Measurements from ENCODE around the gene MNT.

The MNT gene

DNA sequence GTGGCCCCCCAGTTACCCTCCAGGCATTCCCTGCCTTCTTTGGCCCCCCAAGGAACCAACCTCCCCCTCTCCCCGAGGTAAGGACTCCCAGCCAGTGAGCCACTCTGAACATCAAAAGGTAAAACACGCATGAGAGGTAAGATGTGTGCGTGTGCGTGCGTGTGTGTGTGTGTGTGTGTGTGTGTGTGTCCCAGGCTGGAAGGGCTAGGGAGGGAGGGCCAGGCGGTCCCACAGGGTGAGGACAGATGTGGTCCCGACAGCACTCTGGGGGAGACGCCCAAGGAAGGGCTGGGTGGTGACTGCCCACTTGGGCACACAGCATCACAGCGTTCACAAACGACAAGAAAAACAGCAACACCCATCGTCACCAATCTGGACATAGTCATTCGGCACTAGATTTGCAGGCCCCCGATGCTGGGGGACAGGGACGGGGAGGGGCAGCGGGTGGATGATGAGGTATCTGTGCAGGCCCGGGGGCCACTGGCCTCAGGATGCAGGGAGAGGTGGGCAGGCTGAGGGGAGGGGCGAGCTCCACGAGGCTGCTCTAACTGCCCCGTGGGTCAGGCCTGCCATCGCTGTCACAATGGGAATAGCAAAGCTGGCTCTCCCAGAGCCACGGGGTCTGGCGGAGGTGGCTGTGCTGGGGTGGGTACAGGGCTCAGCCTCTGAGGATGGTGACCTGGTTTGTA, 16.3 kb downstream of the MNT start:
- TF ChIP-seq TAF1 (IDR thresholded peaks at IDR 0.05; ENCODE audit: borderline replicate concordance, insufficient read depth, low read length): no peak
- TF ChIP-seq FOXP2 (optimal IDR thresholded peaks at IDR 0.05; ENCODE audit: borderline replicate concordance, extremely low read depth, extremely low read length, insufficient read depth): no peak
- TF ChIP-seq, protein P1, sequence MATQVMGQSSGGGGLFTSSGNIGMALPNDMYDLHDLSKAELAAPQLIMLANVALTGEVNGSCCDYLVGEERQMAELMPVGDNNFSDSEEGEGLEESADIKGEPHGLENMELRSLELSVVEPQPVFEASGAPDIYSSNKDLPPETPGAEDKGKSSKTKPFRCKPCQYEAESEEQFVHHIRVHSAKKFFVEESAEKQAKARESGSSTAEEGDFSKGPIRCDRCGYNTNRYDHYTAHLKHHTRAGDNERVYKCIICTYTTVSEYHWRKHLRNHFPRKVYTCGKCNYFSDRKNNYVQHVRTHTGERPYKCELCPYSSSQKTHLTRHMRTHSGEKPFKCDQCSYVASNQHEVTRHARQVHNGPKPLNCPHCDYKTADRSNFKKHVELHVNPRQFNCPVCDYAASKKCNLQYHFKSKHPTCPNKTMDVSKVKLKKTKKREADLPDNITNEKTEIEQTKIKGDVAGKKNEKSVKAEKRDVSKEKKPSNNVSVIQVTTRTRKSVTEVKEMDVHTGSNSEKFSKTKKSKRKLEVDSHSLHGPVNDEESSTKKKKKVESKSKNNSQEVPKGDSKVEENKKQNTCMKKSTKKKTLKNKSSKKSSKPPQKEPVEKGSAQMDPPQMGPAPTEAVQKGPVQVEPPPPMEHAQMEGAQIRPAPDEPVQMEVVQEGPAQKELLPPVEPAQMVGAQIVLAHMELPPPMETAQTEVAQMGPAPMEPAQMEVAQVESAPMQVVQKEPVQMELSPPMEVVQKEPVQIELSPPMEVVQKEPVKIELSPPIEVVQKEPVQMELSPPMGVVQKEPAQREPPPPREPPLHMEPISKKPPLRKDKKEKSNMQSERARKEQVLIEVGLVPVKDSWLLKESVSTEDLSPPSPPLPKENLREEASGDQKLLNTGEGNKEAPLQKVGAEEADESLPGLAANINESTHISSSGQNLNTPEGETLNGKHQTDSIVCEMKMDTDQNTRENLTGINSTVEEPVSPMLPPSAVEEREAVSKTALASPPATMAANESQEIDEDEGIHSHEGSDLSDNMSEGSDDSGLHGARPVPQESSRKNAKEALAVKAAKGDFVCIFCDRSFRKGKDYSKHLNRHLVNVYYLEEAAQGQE (IDR thresholded peaks at IDR 0.05; ENCODE audit: insufficient read depth in 1 of 2, low read depth in 2 of 2, low read length in 2 of 2): no peak
- no peak for TF ChIP-seq SIN3A (IDR thresholded peaks at IDR 0.05; ENCODE audit: borderline replicate concordance, insufficient read depth, low read length)
- no peak for TF ChIP-seq POLR2AphosphoS5 (IDR thresholded peaks at IDR 0.05; ENCODE audit: low read depth, low read length)

DNA sequence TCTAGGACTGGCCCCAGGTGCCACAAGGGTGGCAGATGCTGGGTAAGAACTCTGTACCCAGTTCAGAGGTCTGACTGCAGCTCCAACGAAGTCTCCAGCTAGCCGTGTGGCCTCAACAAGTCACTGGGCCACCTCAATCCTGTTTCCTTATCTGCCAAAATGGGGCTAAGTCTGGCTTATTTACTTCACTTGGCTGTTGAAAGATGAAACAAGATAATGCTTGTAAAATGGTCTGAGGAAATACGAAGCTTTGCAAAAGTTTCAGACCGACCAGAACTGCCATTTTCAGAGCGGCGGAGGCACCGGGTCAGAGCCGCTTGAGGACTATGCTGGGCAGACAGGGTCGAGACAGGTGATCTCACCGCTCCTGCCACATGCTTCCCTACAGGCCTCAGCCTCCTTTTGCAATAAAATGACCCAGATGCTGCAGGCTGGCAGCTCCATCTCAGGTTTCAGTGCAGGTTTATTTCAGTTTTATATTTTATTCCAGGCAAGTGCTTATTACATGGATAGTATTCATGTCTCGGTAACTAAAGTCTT, 17.2 kb downstream of the MNT start:
- TF ChIP-seq TAF1 (IDR thresholded peaks at IDR 0.05; ENCODE audit: borderline replicate concordance, insufficient read depth, low read length) (no peak), SIN3A (IDR thresholded peaks at IDR 0.05; ENCODE audit: borderline replicate concordance, insufficient read depth, low read length) (no peak), POLR2AphosphoS5 (IDR thresholded peaks at IDR 0.05; ENCODE audit: low read depth, low read length) (no peak), FOXP2 (optimal IDR thresholded peaks at IDR 0.05; ENCODE audit: borderline replicate concordance, extremely low read depth, extremely low read length, insufficient read depth) (no peak)
- TF ChIP-seq, protein P1 (IDR thresholded peaks at IDR 0.05; ENCODE audit: insufficient read depth in 1 of 2, low read depth in 2 of 2, low read length in 2 of 2): no peak

DNA sequence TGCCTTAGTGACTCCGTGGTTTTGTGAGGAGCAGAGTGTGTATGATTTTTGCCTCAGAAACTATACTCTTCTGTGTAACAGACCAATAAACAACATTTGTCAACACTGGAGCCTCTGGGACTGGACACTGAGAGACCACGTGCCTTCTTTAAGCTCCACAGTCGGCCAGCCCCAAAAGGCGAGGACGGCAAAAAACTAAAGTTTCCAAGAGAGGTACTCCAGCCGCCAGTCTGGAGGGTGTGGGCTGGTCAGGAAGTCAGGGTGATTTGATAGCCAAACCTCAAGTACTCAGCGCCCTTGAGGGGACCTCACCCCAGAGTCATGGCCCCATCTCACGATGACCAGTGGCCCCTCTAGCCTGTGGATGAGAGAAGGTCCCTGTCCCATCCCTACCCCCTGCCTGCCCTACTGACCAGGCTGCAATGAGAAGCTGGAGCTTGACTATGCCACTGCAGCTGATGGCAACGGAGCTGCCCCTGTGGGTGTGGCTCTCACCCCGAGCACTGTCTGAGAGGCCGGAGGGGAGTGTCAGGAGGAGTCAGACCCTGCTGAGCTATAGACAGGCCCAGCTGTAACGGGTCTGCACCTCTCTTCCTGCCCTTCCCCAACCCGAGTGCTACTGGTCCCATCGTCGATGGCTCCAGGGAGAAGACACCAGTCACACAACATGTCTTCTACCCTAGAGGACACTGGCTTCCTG, 19.8 kb downstream of the MNT start:
- TF ChIP-seq TAF1 (IDR thresholded peaks at IDR 0.05; ENCODE audit: borderline replicate concordance, insufficient read depth, low read length) (no peak), SIN3A (IDR thresholded peaks at IDR 0.05; ENCODE audit: borderline replicate concordance, insufficient read depth, low read length) (no peak), FOXP2 (optimal IDR thresholded peaks at IDR 0.05; ENCODE audit: borderline replicate concordance, extremely low read depth, extremely low read length, insufficient read depth) (no peak), POLR2AphosphoS5 (IDR thresholded peaks at IDR 0.05; ENCODE audit: low read depth, low read length) (0 out of 2 replicates have a peak, but pooled peaks have one; percentile 11)

DNA sequence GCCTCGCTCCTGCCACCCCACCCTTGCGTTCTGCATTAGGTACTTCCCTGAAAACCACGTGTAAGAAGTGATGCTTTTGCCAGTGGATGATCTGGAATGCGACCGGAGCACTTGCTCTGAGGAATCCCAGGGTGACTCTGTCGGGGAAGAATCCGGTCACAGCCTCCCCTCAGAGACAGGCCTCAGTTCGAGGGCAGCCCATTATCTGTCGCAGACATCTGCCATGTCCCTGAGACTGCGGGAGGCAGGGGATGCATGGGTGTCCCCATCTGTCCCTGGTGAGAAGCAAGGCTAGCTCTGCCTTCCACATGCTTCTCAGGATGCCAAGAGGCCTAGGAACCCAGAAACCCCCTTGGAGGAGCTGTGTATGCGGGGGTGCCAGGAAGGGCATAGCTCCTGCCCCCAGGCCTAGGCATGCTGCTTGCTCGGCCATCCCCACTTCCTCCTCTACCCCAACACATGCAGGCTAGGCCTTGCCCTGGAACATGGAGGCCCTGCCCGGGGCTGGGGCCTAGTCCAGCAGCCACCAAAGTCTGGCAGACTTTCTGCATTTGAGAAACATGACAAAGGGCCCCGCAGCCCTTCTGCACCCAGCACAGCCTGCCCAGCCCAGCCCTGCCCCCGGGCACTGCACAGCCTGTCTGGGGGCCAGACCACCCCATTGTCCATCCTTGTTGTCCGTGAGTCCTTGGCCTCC, 20.5 kb downstream of the MNT start:
- TF ChIP-seq SIN3A (IDR thresholded peaks at IDR 0.05; ENCODE audit: borderline replicate concordance, insufficient read depth, low read length): no peak
- TF ChIP-seq FOXP2 (optimal IDR thresholded peaks at IDR 0.05; ENCODE audit: borderline replicate concordance, extremely low read depth, extremely low read length, insufficient read depth): no peak
- no peak for TF ChIP-seq TAF1 (IDR thresholded peaks at IDR 0.05; ENCODE audit: borderline replicate concordance, insufficient read depth, low read length)

DNA sequence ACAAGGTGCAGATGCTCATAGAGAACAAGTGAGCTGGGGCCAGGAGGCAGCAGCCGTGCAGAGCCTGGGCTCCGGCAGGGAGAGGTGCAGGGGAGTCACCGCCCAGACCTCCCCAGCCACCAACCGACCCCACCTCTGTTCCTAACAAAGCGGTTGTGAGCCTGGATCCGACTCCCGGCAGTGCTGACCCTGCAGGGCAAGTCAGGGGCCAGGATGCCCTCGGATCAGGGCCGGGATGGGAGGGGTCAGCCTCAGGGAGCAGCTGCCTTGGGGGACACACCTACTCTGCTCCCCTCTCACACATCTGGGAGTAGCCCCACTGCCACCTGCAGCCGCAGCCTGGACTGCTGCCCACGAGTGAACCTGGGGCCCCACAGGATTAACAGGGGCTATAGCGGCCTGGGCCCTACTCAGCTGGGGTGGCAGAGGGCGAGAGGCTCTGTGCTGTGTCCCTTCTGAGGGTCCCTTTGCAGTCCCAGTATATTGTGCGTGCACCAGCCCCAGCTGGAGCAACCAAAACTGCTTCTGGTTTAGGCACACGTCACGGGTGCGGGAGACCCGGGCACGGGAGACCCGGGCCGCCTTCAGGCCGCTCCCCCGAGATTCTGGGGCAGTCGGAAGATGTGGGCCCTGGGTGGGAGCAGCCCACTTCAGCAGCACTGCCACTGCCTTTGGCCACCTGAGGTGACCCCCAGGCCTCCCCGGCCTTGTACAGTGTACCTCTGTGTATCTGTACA, 21.2 kb downstream of the MNT start:
- TF ChIP-seq, protein P1 (IDR thresholded peaks at IDR 0.05; ENCODE audit: insufficient read depth in 1 of 2, low read depth in 2 of 2, low read length in 2 of 2): no peak
- 0 out of 2 replicates have a peak, but pooled peaks have one; percentile 22 for TF ChIP-seq POLR2AphosphoS5 (IDR thresholded peaks at IDR 0.05; ENCODE audit: low read depth, low read length)

Data from PFSK-1 (cell line).